HepG2 (cell line): ENCODE results near the gene TMEM200B. TPM values are rescaled to one million over a fixed set of nuclear protein-coding genes. Genes with fewer than 3 reads are reported as not detected.

Experiments used
- ATAC-seq: fragments of 200-7000 bp; cut with Tn5 transposase; 3 replicates; pipeline ENCODE4 v1.9.1; 2020; ENCODE audit warnings: mild to moderate bottlenecking, moderate library complexity
- BruUV-seq: library from RNA; stranded (reverse); fragments of 400-500 nt; replicated peaks from 2 replicates; lab custom pipeline; 2021; lab: Mats Ljungman, UMichigan
- CTCF ChIA-PET: fragments of 300-600 bp; formaldehyde crosslinking; extraction: SDS; loops from one replicate; lab custom pipeline; 2021; ENCODE audit warnings: low total read pairs, inconsistent platforms, low intra/inter-chr PET ratio; lab: Yijun Ruan, JAX
- POLR2A ChIA-PET: fragments of 350-600 bp; sonication (Branson Sonifier 250); formaldehyde crosslinking; loops from one replicate; lab custom pipeline; 2020; ENCODE audit warnings: antibody characterized with exemption, inconsistent platforms; lab: Yijun Ruan, JAX
- DNase-seq: peaks from one replicate; pipeline ENCODE4 v3.0.0-alpha.2; 2015; ENCODE audit warnings: low spot score
- FAIRE-seq: peaks from 3 replicates; lab custom pipeline; 2011; peaks lifted over from hg19 to GRCh38; lab: Jason Lieb, UNC
- H2AFZ ChIP-seq: one replicate; pipeline ENCODE4 v1.6.1; 2011; ENCODE audit warnings: low read length, inconsistent platforms
- H3K27ac ChIP-seq: fragments of 300-600 bp; 3 replicates; pipeline ENCODE4 v1.8.0; 2011; ENCODE audit warnings: mixed run types, mild to moderate bottlenecking, mixed read lengths, low read length, inconsistent platforms; ENCODE audit not compliant: insufficient read depth; ENCODE audit errors: extremely low read length
- H3K27me3 ChIP-seq, 2 experiments: fragments of 200-600 bp in 1 of 2; 2 replicates in 1 of 2; 3 replicates in 1 of 2; pipeline versions ENCODE4 v1.6.0 to v1.8.0; 2011; ENCODE audit warnings: low read length in 2 of 2, mild to moderate bottlenecking in 2 of 2, moderate library complexity in 2 of 2, inconsistent platforms in 1 of 2; ENCODE audit not compliant: insufficient read depth in 2 of 2, control insufficient read depth in 1 of 2
- H3K36me3 ChIP-seq, 2 experiments: fragments of 200-600 bp in 1 of 2; replicated peaks in 1 of 2; 2 replicates in 1 of 2; 3 replicates in 1 of 2; pipeline versions ENCODE4 v1.5.1 to v1.8.0; 2011; ENCODE audit warnings: low read length in 2 of 2, inconsistent platforms in 1 of 2; ENCODE audit not compliant: insufficient read depth in 2 of 2, control insufficient read depth in 1 of 2
- H3K4me1 ChIP-seq: 2 replicates; pipeline ENCODE4 v1.5.1; 2012; ENCODE audit warnings: low read length, inconsistent platforms; ENCODE audit not compliant: insufficient read depth
- H3K4me2 ChIP-seq: 2 replicates; pipeline ENCODE4 v1.6.0; 2011; ENCODE audit warnings: low read depth, low read length, inconsistent platforms
- H3K4me3 ChIP-seq, 3 experiments: fragments of 200-600 bp in 1 of 3; sonication (generic), shearing (Covaris generic) in 1 of 3; replicated peaks in 1 of 3; 2 replicates each; pipeline ENCODE4 v1.5.1; 2011 to 2016; ENCODE audit warnings: low read length in 3 of 3, inconsistent platforms in 2 of 3, low read depth in 2 of 3, mild to moderate bottlenecking in 2 of 3, control low read depth in 1 of 3, mixed read lengths in 1 of 3; ENCODE audit not compliant: insufficient read depth in 1 of 3
- H3K79me2 ChIP-seq: one replicate; pipeline ENCODE4 v1.6.1; 2011; ENCODE audit warnings: low read length, inconsistent platforms; ENCODE audit not compliant: insufficient read depth
- H3K9ac ChIP-seq: 2 replicates; pipeline ENCODE4 v1.6.0; 2011; ENCODE audit warnings: mild to moderate bottlenecking, low read depth, low read length, inconsistent platforms; ENCODE audit not compliant: insufficient read depth
- H3K9me3 ChIP-seq: 2 replicates; pipeline ENCODE4 v1.5.1; 2012; ENCODE audit warnings: mild to moderate bottlenecking, low read length
- H4K20me1 ChIP-seq: 2 replicates; pipeline ENCODE4 v1.6.0; 2011; ENCODE audit warnings: inconsistent platforms, mild to moderate bottlenecking, low read length, moderate library complexity; ENCODE audit not compliant: insufficient read depth
- ARID3A ChIP-seq: IDR thresholded peaks from 2 replicates; pipeline ENCODE4 v1.6.1; 2012; ENCODE audit warnings: low read depth, low read length, improper control_type of control experiment
- HMG20B ChIP-seq: conservative IDR thresholded peaks from 2 replicates; pipeline ENCODE4 v1.6.1; 2016; ENCODE audit warnings: missing genetic modification reagents, missing compliant biosample characterization
- MTA3 ChIP-seq: sonication (generic); formaldehyde crosslinking; IDR thresholded peaks from 2 replicates; pipeline ENCODE4 v1.4.0; 2020; ENCODE audit warnings: missing genetic modification reagents
- NFAT5 ChIP-seq: sonication (generic); formaldehyde crosslinking; IDR thresholded peaks from 2 replicates; pipeline ENCODE4 v1.4.0; 2020; ENCODE audit warnings: missing genetic modification reagents
- NR2F6 ChIP-seq, 2 experiments: IDR thresholded peaks; 2 replicates each; pipeline ENCODE4 v1.6.1; 2016; ENCODE audit warnings: antibody characterized with exemption in 1 of 2, mild to moderate bottlenecking in 1 of 2
- TFDP1 ChIP-seq: IDR thresholded peaks from 2 replicates; pipeline ENCODE4 v1.6.1; 2016; ENCODE audit warnings: missing compliant biosample characterization, missing genetic modification reagents, borderline replicate concordance
- WGBS: methylation state at CpG from one replicate; pipeline ENCODE4 v1.1.6; 2017; ENCODE audit warnings: low lambda C conversion rate; 5-methylcytosine and 5-hydroxymethylcytosine counted together
- in situ Hi-C: cut with HindIII; loops from 2 replicates; pipeline ENCODE4 v1.10.0; 2017; ENCODE audit warnings: low pct_unique_long_range_greater_than_20kb; ENCODE audit not compliant: extremely low pct_ligation_motif_present
- intact Hi-C: fragments of 100-400 bp; cut with micrococcal nuclease; formaldehyde crosslinking; loops from one replicate; pipeline ENCODE4 v1.10.0; 2022; ENCODE audit not compliant: unreplicated experiment
- polyA plus RNA-seq, 8 experiments: library from polyadenylated mRNA; depleted of rRNA in 3 of 8; stranded (reverse) in 7 of 8; unstranded in 1 of 8; fragments of >200 nt; fragmentation: Illumina TruSeq in 4 of 8; extraction: Trizol in 4 of 8; gene quantifications; 2 replicates each; pipeline versions ENCODE4 v1.2.1 to v1.2.3, GENCODE V29; 2011 to 2016; ENCODE audit warnings: low read depth in 4 of 8, missing spikeins in 1 of 8, mixed read lengths in 1 of 8; ENCODE audit not compliant: insufficient read depth in 1 of 8
- total RNA-seq, 5 experiments: library from RNA; depleted of rRNA; stranded (reverse); fragments of >200 nt; fragmentation: Illumina TruSeq; extraction: Trizol; gene quantifications; 2 replicates each; pipeline ENCODE4 v1.2.3, GENCODE V29; 2016; ENCODE audit warnings: low read depth in 1 of 5

Gene TMEM200B
- total and polyA plus RNA-seq, 2 of the 13 experiments (the other 11 are each of a cell fraction or from before 2014, with no cell fraction given), result 1.1 to 1.4 TPM

- no peak overlapping the region for H3K4me2 ChIP-seq
- no peaks in the 10 kb centered on the region for H3K9me3 ChIP-seq
- H3K79me2 ChIP-seq, result no peaks in the 10 kb centered on the region
- no peaks in the 10 kb centered on the region for H4K20me1 ChIP-seq
- no peak overlapping the region for H3K27ac ChIP-seq
- H3K27me3 ChIP-seq, result no peaks in the 10 kb centered on the region
- peaks cover 11% of the 10 kb centered on the region for H3K4me1 ChIP-seq
- no peak for ATAC-seq
- H3K36me3 ChIP-seq, result peaks cover 10 to 13% of the 10 kb centered on the region in 2 experiments
- no peak overlapping the region for H3K9ac ChIP-seq
- intact Hi-C loops, result no loop called here
- POLR2A ChIA-PET, result no interaction called here
- TF ChIP-seq ARID3A, result no peak
- no peak for TF ChIP-seq NR2F6 (IDR thresholded peaks at IDR 0.05)
- TF ChIP-seq NR2F6 (CRISPR knock-in tag; IDR thresholded peaks at IDR 0.05), result no peak
- TF ChIP-seq NFAT5 (CRISPR knock-in tag), result no peak
- no peak for TF ChIP-seq HMG20B (CRISPR knock-in tag)
- TF ChIP-seq TFDP1, result no peak
- TF ChIP-seq MTA3 (CRISPR knock-in tag), result no peak
- TF ChIP-seq, all 625 proteins: peak for 0
- WGBS, result 94% methylated on average over 12 of the region's 12 CpGs
- DNase-seq (no peak), FAIRE-seq (no peak)
- CTCF ChIA-PET, result no interaction called here
- H2AFZ ChIP-seq, result no peak overlapping the region
- H3K4me3 ChIP-seq, result no peak overlapping the region
- BruUV-seq, result no TSS peak
- in situ Hi-C loops, result no loop called here
Measured at GRCh38 chr1:29119121-29119929, 4.4 kb downstream of the TMEM200B start.
